ENCODE data around the gene JUN. TPM values are rescaled to one million over a fixed set of nuclear protein-coding genes. Genes with fewer than 3 reads are reported as not detected.

Gene JUN
- total and polyA plus RNA-seq, 2 donors (not counting 1 experiment from before 2014, with no cell fraction given): 94.4 to 4,074 TPM

- POLR2A ChIA-PET: interaction anchor here (0.6 kb wide), 1 partner anchor 369 kb away, joined by 8 read pairs; no protein-coding TSS in a partner anchor
- Mint-ChIP-seq H3K9me3 (ENCODE audit: insufficient read depth) (peaks cover 8% of the 10 kb centered on the region), H3K4me3 (no peak overlapping the region), H3K27me3 (no peaks in the 10 kb centered on the region), H3K4me1 (no peaks in the 10 kb centered on the region), H3K27ac (no peak overlapping the region)
- no peaks in the 10 kb centered on the region for H4K20me1 ChIP-seq (ENCODE audit: control insufficient read depth, insufficient read depth, low read length, poor library complexity, severe bottlenecking)
- no peak for ATAC-seq (ENCODE audit: low read depth)
- H3K4me2 ChIP-seq (replicated peaks; ENCODE audit: low read depth, low read length, poor library complexity, severe bottlenecking): no peak overlapping the region
- no peaks in the 10 kb centered on the region for H3K36me3 ChIP-seq (replicated peaks in 1 of 2; ENCODE audit: control extremely low read depth in 1 of 2, control insufficient read depth in 1 of 2, extremely low read depth in 1 of 2, insufficient read depth in 2 of 2, low read length in 1 of 2)
- no peak overlapping the region for H3K27ac ChIP-seq (ENCODE audit: low read length in 2 of 2)
- no peaks in the 10 kb centered on the region for H3K4me1 ChIP-seq (ENCODE audit: control insufficient read depth in 2 of 2, insufficient read depth in 2 of 2, low read length in 2 of 2)
- no peak overlapping the region for H3K9ac ChIP-seq (ENCODE audit: low read length)
- no peaks in the 10 kb centered on the region for H3K27me3 ChIP-seq (replicated peaks in 1 of 4; ENCODE audit: control extremely low read depth in 1 of 4, control insufficient read depth in 3 of 4, insufficient read depth in 4 of 4, low read length in 3 of 4)
- H2AFZ ChIP-seq (ENCODE audit: insufficient read depth, low read depth, low read length, poor library complexity, severe bottlenecking): no peak overlapping the region
- no peak overlapping the region for H3K4me3 ChIP-seq (ENCODE audit: control extremely low read depth in 1 of 5, extremely low read depth in 1 of 5, insufficient read depth in 1 of 5, low read depth in 2 of 5, low read length in 4 of 5)
- no peak for DNase-seq
- no peaks in the 10 kb centered on the region for H3K79me2 ChIP-seq (ENCODE audit: control insufficient read depth, insufficient read depth, low read length)
- peaks cover 5 to 17% (median 7%) of the 10 kb centered on the region in 3 donors for H3K9me3 ChIP-seq (ENCODE audit: control extremely low read depth in 1 of 3, control insufficient read depth in 2 of 3, insufficient read depth in 1 of 3, low read length in 2 of 3)
- intact Hi-C loops (cut with micrococcal nuclease): no loop called here
- TF ChIP-seq EZH2 (IDR thresholded peaks at IDR 0.05; ENCODE audit: borderline replicate concordance, insufficient read depth, low read depth, low read length, poor library complexity, severe bottlenecking): no peak
- TF ChIP-seq, protein P1, sequence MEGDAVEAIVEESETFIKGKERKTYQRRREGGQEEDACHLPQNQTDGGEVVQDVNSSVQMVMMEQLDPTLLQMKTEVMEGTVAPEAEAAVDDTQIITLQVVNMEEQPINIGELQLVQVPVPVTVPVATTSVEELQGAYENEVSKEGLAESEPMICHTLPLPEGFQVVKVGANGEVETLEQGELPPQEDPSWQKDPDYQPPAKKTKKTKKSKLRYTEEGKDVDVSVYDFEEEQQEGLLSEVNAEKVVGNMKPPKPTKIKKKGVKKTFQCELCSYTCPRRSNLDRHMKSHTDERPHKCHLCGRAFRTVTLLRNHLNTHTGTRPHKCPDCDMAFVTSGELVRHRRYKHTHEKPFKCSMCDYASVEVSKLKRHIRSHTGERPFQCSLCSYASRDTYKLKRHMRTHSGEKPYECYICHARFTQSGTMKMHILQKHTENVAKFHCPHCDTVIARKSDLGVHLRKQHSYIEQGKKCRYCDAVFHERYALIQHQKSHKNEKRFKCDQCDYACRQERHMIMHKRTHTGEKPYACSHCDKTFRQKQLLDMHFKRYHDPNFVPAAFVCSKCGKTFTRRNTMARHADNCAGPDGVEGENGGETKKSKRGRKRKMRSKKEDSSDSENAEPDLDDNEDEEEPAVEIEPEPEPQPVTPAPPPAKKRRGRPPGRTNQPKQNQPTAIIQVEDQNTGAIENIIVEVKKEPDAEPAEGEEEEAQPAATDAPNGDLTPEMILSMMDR (IDR thresholded peaks at IDR 0.05): no peak
- CTCF ChIA-PET: no interaction called here
Measured at GRCh38 chr1:58827298-58827697, 43.5 kb upstream of the JUN start.

DNA sequence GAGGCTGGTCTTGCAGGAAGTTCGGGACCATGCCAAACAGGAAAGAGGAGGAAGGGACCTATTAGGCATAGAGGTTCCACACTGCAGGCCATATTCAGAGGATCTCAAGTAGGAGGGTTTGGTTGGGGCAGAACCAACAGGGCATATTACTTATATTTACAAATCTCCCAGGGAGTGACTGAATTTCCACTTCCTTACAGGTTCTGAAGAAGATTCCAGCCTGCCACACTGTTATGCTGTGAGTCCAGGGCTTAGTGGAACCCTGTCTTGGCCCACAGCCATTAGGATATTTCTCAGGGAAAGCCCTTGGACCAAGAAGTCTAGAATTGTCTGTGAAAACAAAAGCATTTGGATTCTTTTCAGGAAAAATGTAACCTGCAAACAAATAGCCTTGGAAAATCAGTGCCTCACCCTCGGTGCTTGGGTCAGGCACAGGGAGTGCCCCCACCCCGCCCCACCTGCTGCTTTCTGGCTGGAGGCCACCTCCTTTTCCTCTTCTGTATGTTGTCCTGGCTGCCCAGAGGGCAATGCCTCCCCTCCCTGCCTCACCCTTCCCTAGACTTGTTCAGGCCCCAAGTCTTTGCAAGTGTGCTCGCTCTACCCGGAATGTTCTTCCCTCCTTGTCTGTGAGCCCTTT lies 41.0 kb upstream of the JUN start:
- peaks cover 5 to 17% (median 7%) of the 10 kb centered on the region in 3 donors for H3K9me3 ChIP-seq (ENCODE audit: control extremely low read depth in 1 of 3, control insufficient read depth in 2 of 3, insufficient read depth in 1 of 3, low read length in 2 of 3)
- intact Hi-C loops (cut with micrococcal nuclease): no loop called here
- ATAC-seq (ENCODE audit: low read depth) (no peak), DNase-seq (no peak)
- H3K4me1 ChIP-seq (ENCODE audit: control insufficient read depth in 2 of 2, insufficient read depth in 2 of 2, low read length in 2 of 2): no peaks in the 10 kb centered on the region
- no peaks in the 10 kb centered on the region for H3K36me3 ChIP-seq (replicated peaks in 1 of 2; ENCODE audit: control extremely low read depth in 1 of 2, control insufficient read depth in 1 of 2, extremely low read depth in 1 of 2, insufficient read depth in 2 of 2, low read length in 1 of 2)
- H3K9ac ChIP-seq (ENCODE audit: low read length): no peak overlapping the region
- no peak overlapping the region for H3K27ac ChIP-seq (ENCODE audit: low read length in 2 of 2)
- Mint-ChIP-seq H3K4me1 (peaks cover 2% of the 10 kb centered on the region), H3K4me3 (no peak overlapping the region), H3K9me3 (ENCODE audit: insufficient read depth) (peaks cover 8% of the 10 kb centered on the region), H3K27ac (no peak overlapping the region), H3K27me3 (no peaks in the 10 kb centered on the region)
- H3K27me3 ChIP-seq (replicated peaks in 1 of 4; ENCODE audit: control extremely low read depth in 1 of 4, control insufficient read depth in 3 of 4, insufficient read depth in 4 of 4, low read length in 3 of 4): no peaks in the 10 kb centered on the region
- H2AFZ ChIP-seq (ENCODE audit: insufficient read depth, low read depth, low read length, poor library complexity, severe bottlenecking): no peak overlapping the region
- ChIA-PET POLR2A (no interaction called here), CTCF (interaction anchor here (1.0 kb wide), 1 partner anchor 14 kb away, joined by 3 read pairs; no protein-coding TSS in a partner anchor)
- TF ChIP-seq, protein P1 (IDR thresholded peaks at IDR 0.05): no peak
- TF ChIP-seq EZH2 (IDR thresholded peaks at IDR 0.05; ENCODE audit: borderline replicate concordance, insufficient read depth, low read depth, low read length, poor library complexity, severe bottlenecking): no peak
- H3K4me2 ChIP-seq (replicated peaks; ENCODE audit: low read depth, low read length, poor library complexity, severe bottlenecking): no peak overlapping the region
- no peak overlapping the region for H3K4me3 ChIP-seq (ENCODE audit: control extremely low read depth in 1 of 5, extremely low read depth in 1 of 5, insufficient read depth in 1 of 5, low read depth in 2 of 5, low read length in 4 of 5)
- no peaks in the 10 kb centered on the region for H3K79me2 ChIP-seq (ENCODE audit: control insufficient read depth, insufficient read depth, low read length)
- 76% methylated on average over 5 of the region's 5 CpGs for WGBS (ENCODE audit: insufficient coverage)
- no peaks in the 10 kb centered on the region for H4K20me1 ChIP-seq (ENCODE audit: control insufficient read depth, insufficient read depth, low read length, poor library complexity, severe bottlenecking)
